Loucy (cell line): ENCODE data around the gene NELL2.

ENCODE experiments used
- EZH2phosphoT487 ChIP-seq: fragments of 200-600 bp; IDR thresholded peaks from 2 replicates; pipeline ENCODE4 v1.6.1; 2018; ENCODE audit warnings: antibody characterized with exemption, mild to moderate bottlenecking, moderate library complexity, borderline replicate concordance
- TF ChIP-seq, protein P1 (sequence below): fragments of 200-600 bp; sonication (generic); conservative IDR thresholded peaks from 2 replicates; pipeline ENCODE4 v1.5.1; 2014; ENCODE audit warnings: mild to moderate bottlenecking, antibody characterized with exemption, low read length

DNA sequence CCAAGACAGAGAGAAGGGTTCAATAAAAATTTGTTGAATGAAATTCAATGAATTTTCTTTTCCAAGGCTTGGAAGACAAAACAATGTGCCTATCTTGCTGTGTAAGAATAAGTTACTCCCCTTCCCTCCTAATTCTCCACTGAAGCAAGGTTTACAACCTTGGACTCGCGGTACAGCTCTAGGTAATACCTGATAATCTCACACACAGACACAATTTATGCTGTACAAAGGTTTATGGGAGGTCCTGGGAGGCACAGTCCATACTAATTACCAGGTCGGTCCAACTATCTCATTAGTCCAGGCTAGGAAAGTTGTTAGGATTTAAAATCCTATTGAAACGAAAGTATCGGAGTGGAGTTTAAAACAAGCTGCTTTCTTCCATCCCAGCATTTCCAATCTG, 42.6 kb downstream of the NELL2 start:
- TF ChIP-seq, protein P1, sequence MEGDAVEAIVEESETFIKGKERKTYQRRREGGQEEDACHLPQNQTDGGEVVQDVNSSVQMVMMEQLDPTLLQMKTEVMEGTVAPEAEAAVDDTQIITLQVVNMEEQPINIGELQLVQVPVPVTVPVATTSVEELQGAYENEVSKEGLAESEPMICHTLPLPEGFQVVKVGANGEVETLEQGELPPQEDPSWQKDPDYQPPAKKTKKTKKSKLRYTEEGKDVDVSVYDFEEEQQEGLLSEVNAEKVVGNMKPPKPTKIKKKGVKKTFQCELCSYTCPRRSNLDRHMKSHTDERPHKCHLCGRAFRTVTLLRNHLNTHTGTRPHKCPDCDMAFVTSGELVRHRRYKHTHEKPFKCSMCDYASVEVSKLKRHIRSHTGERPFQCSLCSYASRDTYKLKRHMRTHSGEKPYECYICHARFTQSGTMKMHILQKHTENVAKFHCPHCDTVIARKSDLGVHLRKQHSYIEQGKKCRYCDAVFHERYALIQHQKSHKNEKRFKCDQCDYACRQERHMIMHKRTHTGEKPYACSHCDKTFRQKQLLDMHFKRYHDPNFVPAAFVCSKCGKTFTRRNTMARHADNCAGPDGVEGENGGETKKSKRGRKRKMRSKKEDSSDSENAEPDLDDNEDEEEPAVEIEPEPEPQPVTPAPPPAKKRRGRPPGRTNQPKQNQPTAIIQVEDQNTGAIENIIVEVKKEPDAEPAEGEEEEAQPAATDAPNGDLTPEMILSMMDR: no peak
- TF ChIP-seq EZH2phosphoT487: no peak
